Fibroblast of the aortic adventitia (primary cell): ENCODE results near the gene MRPL48. TPM values are rescaled to one million over a fixed set of nuclear protein-coding genes. Genes with fewer than 3 reads are reported as not detected.

Experiments
- DNase-seq: peaks from one replicate; pipeline ENCODE4 v3.0.0-alpha.2; 2010; ENCODE audit warnings: low read depth
- H3K4me3 ChIP-seq: 2 replicates; pipeline ENCODE4 v1.5.1; 2011; ENCODE audit warnings: low read depth, mild to moderate bottlenecking, control low read depth, low read length, moderate library complexity
- total RNA-seq: library from RNA; depleted of rRNA; stranded (reverse); fragments of >200 nt; gene quantifications from 2 replicates; pipeline ENCODE4 v1.2.3, GENCODE V29; 2012; ENCODE audit warnings: low replicate concordance
- TF ChIP-seq, protein P1 (sequence below): IDR thresholded peaks from 2 replicates; pipeline ENCODE4 v1.5.1; 2011; ENCODE audit warnings: mild to moderate bottlenecking, low read length, control low read depth, inconsistent platforms; ENCODE audit not compliant: insufficient read depth

Gene MRPL48
- total RNA-seq, 1 donor = 45.6 TPM

DNA sequence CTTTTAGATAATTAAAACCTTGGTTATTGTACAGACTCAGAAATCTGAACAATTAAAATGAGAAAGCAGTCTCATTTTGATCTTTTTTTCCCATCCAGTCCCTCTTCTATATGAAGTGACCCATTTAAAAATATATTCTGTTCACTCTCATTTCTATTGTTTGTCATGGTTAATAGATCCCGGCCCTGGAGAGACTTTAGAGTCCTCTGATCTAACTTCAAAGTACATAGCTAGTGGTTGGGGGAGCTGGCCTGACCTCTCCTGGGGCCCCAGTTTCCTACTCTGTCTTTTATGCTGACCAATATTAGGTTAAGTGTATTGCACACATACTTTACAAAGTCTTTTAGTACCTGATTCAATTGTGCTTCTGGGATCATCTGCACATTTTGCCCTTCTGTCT is 13.5 kb downstream of the MRPL48 start:
- no peak for DNase-seq
- H3K4me3 ChIP-seq = no peak overlapping the region
- TF ChIP-seq, protein P1, sequence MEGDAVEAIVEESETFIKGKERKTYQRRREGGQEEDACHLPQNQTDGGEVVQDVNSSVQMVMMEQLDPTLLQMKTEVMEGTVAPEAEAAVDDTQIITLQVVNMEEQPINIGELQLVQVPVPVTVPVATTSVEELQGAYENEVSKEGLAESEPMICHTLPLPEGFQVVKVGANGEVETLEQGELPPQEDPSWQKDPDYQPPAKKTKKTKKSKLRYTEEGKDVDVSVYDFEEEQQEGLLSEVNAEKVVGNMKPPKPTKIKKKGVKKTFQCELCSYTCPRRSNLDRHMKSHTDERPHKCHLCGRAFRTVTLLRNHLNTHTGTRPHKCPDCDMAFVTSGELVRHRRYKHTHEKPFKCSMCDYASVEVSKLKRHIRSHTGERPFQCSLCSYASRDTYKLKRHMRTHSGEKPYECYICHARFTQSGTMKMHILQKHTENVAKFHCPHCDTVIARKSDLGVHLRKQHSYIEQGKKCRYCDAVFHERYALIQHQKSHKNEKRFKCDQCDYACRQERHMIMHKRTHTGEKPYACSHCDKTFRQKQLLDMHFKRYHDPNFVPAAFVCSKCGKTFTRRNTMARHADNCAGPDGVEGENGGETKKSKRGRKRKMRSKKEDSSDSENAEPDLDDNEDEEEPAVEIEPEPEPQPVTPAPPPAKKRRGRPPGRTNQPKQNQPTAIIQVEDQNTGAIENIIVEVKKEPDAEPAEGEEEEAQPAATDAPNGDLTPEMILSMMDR = no peak

DNA sequence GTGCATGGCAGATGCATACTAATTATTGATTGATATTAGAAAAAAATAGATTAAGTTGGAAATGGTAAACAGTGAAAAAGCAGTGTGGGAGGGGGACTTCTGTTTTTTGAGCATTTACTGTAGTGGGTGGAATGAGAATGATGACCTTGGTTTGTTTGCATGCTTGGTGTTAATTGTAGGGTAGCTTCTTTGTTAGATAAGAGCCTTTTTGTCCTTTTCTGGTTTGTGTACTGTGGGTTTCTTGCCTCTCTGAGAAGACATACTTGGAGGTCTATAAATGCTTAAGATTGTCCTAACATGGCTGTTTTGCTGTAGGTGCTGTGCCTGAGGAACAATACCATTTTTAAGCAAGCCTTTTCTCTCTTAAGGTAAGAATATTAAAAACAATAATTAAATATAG is 17.0 kb downstream of the MRPL48 start:
- no peak for DNase-seq
- TF ChIP-seq, protein P1 = no peak
- H3K4me3 ChIP-seq = no peak overlapping the region

DNA sequence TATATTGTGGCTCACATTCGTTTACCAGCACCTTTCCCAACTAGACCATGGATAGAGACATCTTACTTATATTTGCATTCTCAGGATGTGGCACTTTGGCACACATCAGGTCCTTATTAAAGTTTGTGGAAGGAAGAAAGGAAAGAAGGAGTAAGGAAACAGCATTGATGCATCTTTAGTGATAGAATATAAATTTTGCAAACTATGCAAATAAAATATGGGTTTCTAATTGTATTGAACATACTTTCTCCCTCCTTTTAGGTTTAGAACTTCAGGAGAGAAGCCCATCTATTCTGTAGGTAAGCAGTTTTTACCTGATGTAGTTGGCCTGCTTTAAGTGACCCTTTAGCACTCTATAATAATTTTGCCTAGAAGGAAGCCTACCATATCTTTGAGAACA is 20.4 kb downstream of the MRPL48 start:
- DNase-seq = no peak
- H3K4me3 ChIP-seq = no peak overlapping the region
- TF ChIP-seq, protein P1 = no peak

- no peak for DNase-seq
- TF ChIP-seq, protein P1 = no peak
- no peak overlapping the region for H3K4me3 ChIP-seq
These were observed 23.0 kb downstream of the MRPL48 start for GRCh38 chr11:73810637-73811036.

DNA sequence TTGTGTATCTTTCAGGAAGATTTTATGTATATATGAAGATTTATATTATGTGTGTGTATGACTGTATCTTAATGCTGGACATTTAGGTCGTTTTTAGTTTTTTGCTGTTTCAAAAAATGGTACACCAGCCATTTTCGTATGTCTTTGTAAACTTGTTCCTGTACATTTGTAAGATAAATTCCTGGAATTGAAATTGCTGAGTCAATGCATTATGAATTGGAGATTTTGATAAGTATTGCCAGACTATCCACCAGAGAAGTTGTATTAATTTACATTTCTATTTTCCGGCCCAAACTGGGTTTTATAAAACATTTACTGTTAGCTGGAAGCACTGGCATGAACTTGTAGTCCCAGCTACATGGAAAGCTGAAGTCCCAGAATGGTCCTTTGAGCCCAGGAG is 24.6 kb downstream of the MRPL48 start:
- DNase-seq = no peak
- TF ChIP-seq, protein P1 = no peak
- no peak overlapping the region for H3K4me3 ChIP-seq

DNA sequence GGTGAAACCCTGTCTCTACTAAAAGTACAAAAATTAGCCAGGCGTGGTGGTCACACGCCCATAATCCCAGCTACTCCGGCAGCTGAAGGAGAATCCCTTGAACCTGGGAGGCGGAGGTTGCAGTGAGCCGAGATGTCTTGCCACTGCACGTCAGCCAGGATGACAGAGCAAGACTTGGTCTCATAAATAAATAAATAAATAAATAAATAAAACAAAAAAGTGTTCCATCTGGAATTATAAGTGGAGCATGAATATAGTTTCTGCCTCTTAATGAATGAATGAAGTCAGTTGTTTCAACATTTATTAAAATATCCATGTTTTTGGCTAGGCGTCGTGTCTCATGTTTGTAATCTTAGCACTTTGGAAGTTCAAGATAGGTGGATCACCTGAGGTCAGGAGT is 27.1 kb downstream of the MRPL48 start:
- no peak for DNase-seq
- TF ChIP-seq, protein P1 = no peak
- H3K4me3 ChIP-seq = no peak overlapping the region

DNA sequence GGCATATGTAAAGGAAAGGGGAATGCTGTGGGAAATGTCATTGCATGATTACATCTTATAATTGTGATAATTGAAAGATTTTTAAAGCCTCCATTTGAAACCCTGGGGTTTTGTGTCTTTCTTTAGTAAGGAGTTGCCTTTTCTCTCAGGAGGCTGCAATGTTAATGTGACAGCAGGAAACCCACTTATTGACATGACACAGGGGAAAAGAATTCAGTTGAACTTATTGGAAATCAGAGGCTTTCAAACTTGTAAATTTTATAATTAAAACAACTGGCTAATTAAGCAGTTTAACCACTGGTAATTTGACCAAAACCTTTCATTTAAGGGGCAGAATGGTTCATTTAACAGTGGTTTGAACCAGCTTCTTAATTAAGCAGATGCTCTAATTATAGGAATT is 31.2 kb downstream of the MRPL48 start:
- peak; percentile 24 for DNase-seq
- H3K4me3 ChIP-seq = no peak overlapping the region
- TF ChIP-seq, protein P1 = no peak
